Lung microvascular endothelial cell (primary cell): ENCODE data around the gene OR2W3. TPM values are rescaled to one million over a fixed set of nuclear protein-coding genes. Genes with fewer than 3 reads are reported as not detected.

Source experiments
- DNase-seq, 2 donors: peaks; one replicate each; pipeline versions ENCODE4 v3.0.0 to v3.0.0-alpha.2; 2010; ENCODE audit warnings: low read depth in 2 of 2
- total RNA-seq: library from RNA; depleted of rRNA; stranded (reverse); fragments of >200 nt; gene quantifications from 2 replicates; pipeline ENCODE4 v1.2.1, GENCODE V29; 2014

OR2W3 gene
- total RNA-seq = not detected in 2 replicates

DNA sequence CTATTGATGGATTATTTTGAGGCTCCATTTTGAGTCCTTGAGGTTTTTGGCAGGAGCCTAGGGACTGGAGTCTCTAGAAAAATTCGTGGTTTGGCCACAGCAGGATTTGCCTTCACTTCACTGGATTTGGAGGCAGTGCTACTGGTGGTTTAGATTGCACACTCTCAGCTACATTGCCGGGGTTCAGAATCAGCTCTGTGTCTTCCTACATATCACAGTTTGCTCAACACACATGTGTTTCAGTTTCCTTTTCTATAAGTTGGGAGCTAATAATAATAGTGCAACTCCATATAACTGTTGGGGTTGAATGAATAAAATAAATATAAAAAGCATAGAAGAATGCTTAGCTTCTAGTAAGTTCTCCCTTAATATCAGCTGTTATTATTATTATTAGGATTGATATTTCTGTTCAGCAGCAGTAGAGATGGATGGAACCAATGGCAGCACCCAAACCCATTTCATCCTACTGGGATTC is at the start of gene OR2W3:
TSS of gene OR2W3 (plus strand) at position 425 of the 475 bp plus-strand sequence. CDS start at position 425, 0 bp downstream.
- no peak for DNase-seq

DNA sequence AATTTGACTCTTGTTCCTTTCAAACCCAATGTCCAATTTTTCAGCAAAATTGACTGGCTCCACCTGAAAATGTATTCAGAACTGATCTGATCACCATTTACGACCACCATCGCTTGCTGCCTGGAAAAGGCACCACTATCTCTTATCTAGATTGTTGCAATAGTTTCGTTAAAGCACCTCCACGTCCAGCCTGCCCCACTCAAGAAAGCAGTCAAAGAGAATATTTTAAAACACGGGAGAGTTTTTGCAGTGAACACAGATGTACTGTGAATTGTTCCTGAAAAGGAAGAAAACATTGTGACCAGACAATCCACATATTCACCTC is 49.7 kb upstream of the OR2W3 start:
- DNase-seq = no peak

DNA sequence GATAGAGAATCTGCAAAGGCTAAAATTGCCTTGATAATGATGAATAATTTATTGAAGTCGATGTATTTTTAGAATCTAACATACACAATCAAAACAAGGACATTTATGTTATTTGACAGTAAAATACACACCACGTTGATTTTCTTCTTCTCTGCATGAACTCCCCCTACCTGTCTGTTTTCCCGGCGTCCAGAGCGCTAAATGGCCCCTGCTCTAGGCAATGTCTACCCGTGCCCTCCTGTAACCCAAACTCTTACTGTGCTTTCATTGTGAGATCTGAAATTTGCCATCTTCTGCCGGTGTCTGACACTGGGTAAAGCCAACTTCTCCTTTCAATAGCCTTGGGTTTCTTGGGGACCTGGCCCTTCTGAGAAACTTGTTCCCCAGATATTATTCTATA is 47.0 kb upstream of the OR2W3 start:
- no peak for DNase-seq

DNA sequence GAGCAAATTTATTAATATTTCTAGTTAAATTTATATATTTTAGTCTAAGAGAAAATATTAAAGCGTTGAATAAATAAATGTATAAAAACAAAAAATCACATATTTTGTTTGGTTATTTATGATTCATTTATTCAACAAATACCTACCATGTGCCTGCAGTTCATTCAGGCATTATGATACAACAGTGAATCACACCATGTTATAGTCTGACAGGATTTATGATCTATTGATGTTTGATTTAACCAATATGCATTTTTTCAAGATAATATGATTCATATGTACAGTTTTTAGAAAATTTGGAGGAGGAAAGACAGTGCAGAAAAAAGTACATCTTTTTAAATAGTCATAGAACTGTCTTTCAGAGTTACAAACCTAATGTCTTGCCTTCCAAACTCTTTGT is 45.8 kb upstream of the OR2W3 start:
- no peak for DNase-seq

DNA sequence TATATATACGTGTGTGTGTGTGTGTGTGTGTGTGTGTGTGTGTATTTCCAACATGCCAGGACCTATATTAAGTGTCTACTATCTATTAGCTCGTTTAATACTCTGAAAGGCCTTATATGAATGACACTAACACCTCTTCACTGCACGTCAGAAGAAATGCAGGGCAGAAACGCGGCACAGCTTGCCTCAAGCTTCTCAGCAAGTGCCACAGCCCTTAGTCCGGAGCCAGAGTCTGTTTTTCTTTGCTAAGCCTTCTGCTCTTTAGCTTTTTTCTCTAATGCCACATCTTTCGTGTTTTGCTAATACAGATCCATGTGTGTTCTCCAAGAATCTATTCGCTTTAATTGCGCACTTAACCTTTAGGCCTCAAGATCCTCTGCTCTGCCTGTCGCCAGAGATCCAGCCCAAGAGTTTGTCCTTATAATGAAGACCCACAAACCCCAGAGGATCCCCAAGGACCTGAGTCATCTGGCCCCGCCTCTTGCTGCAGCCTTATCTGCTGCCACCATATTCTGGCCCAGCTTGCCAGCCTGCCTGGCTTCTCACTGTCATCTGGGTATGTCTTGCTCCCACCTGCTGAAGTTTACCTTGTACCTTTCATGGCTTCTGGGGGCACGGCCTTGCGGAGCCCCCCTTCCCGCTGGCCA is 40.4 kb upstream of the OR2W3 start:
- no peak for DNase-seq

DNA sequence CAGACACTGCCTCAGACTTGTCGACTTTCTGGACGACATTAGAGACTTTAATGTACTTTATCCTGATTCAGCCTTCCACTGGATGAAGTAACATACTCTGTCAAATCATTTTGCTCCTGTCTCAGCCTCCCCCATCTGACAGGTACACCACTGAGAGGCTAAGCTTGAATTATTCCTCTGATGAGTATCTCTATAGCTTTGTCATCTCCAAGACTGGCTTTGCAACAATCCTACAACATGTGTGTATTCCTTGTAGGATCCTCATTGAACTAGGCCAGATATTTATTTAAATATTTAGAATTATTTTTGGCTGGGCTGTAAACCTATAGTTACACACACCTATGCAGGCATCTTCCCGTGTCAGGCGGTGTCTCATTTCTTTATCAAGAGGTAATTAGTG is 39.5 kb upstream of the OR2W3 start:
- no peak for DNase-seq

DNA sequence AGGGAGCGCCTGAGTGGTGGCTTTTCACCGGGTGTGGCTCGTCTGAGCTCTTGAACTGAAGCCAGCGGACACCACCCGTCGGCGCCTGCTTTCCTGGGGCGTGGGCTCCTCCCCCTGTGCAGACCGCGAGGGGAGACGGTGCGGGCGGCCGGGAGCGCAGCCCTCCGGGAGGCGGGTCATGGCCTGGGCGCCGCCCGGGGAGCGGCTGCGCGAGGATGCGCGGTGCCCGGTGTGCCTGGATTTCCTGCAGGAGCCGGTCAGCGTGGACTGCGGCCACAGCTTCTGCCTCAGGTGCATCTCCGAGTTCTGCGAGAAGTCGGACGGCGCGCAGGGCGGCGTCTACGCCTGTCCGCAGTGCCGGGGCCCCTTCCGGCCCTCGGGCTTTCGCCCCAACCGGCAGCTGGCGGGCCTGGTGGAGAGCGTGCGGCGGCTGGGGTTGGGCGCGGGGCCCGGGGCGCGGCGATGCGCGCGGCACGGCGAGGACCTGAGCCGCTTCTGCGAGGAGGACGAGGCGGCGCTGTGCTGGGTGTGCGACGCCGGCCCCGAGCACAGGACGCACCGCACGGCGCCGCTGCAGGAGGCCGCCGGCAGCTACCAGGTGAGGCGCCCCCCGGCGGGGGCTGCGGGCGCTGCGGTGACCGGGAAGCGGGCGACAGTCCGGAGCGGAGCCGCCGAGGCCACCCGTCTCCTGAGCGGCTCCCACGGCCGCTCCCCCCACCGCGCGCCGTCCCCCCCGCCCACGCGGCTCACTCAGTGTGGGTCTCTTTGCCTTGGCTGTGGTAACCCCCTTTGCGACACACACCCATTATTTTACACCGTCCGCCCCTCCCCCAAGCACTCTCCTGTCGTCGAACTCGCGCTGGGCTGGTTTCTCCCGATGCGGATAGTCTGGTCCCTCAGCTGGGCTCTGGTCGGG is 38.1 kb upstream of the OR2W3 start, which contains the start of gene TRIM58:
TSS of gene TRIM58 (plus strand) at position 119 of the 916 bp plus-strand sequence. CDS start at position 179, 60 bp downstream.
- DNase-seq = no peak

DNA sequence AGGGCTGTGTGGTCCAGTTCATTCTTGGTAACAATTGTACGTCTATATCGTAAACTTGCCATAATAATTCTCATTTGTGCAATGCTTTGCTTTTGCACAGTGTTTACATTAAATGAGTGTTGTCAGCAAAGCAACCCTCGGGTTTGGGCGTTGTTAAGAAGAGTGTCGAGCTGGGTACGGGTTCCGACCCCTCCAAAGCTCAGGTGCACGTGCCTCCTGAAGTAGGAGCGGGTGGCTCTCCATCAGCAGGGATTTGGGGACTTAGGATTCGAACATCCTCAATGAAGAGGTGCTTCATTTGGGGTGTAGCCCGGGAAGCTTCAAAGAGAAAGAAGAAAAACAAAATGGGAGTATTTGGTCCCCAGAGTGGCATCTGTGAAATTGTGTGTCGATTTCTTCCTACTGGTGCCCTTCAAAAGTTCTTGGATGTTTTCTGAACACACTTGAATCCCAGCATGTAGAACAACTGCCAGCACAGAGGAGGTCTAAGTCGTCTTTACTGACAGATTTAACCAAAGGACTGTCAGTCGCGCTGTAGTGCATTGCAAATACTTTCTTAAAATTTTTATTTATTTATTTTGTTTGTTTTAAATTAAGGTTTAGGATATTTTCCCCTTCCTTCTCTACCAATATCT is 37.3 kb upstream of the OR2W3 start:
- no peak for DNase-seq

DNA sequence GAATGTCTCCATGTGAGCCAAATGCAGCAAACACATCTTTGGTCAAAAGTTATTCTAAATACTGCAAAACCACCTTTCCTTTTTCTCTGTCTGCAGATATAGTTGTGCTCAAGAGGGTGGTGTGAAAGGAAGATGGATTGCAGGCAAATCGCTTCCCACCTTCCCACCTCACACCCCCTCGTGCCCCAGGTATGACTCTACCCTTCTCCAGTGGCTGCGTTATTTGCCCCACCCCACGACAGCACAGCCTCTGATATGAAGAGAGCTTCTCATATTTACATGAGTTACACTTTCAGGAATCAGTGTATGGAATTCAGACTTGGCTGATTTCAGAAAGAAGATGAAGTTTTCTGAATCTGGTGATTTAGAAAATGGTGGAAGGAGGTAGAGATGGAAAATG is 32.6 kb upstream of the OR2W3 start:
- no peak for DNase-seq

DNA sequence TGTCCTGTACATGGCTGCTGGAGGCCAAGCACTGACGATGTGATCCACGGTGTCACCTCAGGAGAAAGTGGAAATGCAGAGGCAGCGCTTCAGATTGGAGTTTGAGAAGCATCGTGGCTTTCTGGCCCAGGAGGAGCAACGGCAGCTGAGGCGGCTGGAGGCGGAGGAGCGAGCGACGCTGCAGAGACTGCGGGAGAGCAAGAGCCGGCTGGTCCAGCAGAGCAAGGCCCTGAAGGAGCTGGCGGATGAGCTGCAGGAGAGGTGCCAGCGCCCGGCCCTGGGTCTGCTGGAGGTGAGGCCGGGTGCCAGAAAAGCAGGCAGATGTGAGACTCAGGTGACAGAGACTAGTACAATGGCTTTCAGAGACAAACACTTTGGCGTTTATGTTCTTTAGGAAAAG is 30.7 kb upstream of the OR2W3 start:
- DNase-seq = no peak

DNA sequence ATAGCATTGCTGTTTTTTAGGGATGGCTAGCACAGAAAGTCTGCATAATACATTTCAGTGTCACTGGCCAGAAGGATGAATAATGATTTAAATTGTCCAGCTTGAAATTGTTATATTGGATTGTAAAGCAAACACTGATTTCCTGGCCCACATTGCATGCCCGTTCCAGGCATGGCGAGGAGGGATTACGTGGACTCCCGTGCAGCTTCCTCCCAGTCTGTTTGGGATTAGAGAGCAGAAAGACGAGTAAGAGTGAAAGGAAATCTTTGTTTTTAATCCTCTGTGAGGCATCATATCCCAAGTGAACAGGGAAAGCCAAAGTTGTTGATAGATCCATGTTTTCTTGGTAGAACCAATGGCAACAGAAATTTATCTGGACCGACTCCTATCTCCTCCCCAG is 30.0 kb upstream of the OR2W3 start:
- DNase-seq = no peak

DNA sequence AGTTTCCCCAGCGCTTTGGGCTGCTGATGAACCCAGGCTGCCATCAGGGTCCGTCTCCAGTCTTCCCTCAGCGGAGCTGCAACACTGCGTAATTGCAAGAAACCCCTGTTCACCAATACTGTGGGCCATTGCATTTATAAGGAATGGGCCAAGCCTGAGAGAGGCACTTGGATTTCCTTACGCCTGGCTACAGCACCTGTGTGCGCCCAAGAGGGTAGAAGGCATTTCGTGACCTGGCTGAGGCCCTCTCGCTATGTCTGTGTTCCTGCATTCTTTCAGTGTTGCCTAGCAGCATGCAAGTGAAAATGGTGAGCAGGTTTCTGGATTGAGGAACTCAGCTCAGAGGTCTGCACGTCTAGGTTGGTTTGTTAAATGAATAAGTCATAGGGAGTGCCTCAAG is 12.0 kb upstream of the OR2W3 start:
- DNase-seq = no peak

DNA sequence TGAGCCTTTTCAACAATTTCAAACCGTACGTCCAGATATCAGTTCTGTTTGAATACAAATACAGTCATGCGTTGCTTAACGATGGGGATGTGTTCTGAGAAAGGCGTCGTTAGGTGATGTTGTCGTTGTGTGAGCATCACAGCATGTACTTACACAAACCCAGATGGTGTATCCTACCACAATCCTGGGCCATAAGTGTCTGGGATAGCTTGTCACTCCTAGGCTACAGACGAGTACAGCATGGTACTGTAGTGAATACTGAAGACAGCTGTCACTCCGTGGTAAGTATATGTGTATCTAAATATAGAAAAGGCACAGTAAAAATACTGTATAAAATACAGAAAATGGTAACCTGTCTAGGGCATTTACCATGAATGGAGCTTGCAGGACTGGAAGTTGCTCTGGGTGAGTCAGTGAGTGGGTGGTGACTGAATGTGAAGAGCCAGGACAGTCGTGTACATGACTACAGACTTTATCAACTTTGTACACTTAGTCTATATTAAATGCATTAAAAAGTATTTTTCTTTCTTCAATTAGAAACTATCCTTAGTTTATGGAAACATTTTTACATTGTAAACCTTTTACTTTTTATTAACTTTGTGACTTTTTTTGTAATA is 10.5 kb upstream of the OR2W3 start:
- DNase-seq = no peak

DNA sequence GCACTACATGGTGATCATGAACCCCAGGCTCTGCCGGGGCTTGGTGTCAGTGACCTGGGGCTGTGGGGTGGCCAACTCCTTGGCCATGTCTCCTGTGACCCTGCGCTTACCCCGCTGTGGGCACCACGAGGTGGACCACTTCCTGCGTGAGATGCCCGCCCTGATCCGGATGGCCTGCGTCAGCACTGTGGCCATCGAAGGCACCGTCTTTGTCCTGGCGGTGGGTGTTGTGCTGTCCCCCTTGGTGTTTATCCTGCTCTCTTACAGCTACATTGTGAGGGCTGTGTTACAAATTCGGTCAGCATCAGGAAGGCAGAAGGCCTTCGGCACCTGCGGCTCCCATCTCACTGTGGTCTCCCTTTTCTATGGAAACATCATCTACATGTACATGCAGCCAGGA is 589 bp downstream of the OR2W3 start:
- DNase-seq = no peak

DNA sequence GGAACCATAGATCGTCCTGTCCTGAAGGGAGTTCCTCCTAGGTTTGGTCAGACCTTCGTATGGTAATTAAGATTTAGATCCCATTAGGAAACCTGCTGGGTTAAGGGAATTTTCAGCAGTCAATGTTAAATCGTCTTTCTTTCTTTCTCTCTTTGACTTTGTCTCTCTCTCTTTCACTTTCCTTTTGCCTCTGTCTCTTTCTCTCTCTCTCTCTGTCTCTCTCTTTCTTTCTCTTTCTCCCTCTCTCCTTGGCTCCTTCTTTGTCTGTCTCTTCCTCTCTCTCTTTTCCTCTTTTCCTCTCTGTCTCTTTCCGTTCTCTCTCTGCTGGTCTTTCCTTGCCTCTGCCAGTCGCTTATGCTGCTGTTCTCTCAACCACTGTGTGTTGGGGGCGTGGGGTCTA is 8.7 kb downstream of the OR2W3 start:
- DNase-seq = no peak

DNA sequence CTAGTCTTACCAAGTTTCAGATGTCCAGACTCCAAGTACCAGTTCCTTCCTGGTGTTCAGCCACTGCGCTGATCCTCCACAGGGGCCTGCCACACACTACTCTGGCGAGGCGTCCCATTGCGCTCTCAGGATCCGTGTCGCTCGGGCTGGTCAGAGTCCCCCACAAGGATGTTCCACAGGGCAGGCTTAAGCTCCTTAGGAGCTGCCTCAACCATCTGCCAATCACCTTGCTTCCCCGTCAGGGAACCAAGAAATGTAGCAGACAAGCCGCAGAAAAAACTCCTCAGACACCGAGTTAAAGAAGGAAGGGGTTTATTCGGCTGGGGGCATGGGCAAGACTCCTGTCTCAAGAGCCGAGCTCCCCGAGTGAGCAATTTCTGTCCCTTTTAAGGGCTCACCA is 9.8 kb downstream of the OR2W3 start:
- no peak for DNase-seq

DNA sequence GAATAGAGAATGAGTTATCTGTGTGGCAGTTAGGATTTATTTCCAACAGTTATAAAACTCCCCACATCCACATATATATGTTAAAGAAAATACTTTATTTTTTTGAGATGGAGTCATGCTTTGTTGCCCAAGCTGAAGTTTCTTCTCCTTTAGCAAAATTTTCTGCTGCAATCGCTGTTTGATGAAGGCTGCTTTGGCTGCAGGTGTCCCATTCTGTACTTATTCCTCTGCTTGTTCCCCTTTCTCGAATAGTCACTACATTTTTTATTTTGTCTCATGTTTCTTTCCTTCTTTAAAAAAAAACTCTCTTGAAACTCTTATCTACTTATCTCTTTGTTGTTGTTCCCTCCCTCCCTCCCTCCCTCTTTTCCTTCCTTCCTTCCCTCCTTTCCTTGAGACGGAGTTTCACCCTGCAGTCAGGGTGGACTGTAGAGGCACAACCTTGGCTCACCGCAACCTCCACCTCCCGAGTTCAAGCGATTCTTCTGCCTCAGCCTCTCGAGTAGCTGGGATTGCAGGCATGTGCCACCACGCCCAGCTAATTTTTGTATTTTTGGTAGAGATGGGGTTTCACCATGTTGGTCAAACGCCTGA is 10.6 kb downstream of the OR2W3 start:
- DNase-seq = no peak

DNA sequence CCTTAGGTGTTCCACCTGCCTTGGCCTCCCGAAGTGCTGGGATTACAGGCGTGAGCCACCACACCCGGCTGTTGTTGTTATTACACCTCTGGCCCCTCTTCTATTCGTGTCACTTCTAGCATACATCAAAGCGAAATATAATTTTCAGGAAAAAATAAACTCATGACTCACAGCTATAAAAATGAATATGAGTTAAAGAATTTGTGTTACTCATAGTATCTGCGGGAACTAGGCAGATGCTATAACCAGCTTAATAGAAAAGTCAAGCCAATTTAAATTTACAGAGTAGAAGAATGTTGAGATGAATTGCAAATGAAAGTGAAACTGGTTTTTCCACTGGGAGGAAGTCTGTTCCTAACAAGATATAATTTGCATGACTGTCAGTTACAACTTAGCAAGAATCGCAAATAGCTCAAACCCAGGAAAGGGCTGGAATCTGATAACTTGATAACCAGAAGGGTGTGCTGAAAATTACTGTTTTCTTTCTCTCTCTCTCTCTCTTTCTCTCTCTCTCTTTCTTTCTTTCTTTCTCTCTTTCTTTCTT is 11.2 kb downstream of the OR2W3 start:
- peak; percentile 5 to 28 for DNase-seq

DNA sequence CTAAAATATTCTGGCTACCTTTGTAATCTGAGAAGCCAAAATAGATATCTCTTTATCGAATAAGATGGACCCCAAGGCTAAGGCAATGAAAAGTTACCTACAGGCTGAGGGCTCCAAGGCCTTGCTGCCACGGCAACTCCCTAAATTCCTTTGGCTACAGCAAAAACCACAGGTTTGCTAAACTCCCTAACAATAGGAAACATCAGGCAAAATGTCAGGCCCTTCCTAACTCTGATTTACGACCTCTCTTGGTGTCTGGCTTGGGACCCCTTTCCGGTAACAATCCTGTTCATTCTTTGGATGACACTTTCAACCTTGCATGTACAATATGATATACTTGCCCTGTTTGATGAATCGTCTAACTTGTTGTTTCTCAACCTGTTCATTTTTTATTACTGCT is 13.4 kb downstream of the OR2W3 start:
- DNase-seq = no peak

DNA sequence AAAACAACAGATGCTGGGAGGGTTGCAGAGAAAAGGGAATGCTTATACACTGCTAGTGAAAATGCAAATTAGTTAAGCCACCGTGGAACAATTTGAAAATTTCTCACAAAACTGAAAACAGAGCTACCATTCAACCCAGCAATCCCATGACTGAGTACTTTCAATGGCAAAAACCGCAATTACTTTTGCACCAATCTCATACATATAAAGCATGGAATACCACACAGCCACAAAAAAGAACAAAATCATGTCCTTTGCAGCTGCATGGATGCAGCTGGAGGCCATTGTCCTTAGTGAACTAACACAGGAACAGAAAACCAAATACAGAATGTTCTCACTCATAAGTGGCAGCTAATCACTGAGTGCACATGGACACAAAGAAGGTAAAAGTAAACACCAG is 18.4 kb downstream of the OR2W3 start:
- no peak for DNase-seq

DNA sequence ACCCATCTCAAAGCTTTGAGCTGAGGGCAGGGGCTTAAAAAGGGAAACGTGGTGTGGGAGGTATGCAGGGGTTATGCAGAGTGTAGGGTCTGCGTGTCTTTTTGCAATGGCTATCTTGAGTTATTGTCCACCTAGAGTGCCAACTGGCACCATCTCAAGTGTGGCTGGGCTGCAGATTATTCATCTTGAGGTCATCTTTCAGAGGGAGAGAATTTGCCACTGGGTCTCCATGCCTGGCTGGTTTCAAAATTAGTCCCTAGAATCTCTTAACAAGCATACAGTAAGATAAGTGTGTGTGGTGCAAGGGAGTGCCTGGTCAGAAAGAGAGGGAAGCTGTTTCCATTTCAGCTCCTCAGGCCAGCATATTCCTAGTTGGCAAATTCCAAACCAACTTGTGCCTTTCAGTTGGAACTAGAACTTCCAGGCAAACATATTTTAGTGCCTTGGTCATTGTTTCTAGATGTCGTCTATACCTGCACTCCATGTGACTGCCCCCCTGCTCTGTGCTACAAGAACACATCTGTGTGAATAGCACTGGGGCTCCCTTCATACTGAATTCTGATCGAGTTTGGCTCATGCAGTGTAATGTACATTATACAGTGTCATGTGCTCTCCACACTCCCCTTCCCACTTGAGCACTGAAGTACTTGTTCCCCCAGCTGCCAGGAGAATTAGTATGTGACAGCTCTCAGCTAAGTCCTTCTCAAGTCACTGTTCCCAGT is 19.7 kb downstream of the OR2W3 start:
- no peak for DNase-seq
